Ascending aorta (tissue), 2 donors: ENCODE results near the gene PLCH2. TPM values are rescaled to one million over a fixed set of nuclear protein-coding genes. Genes with fewer than 3 reads are reported as not detected.

ENCODE experiments used
- DNase-seq, 2 donors: peaks; one replicate each; pipeline ENCODE4 v3.0.0-alpha.2; 2019; ENCODE audit warnings: low spot score in 2 of 2
- H3K27ac ChIP-seq, 2 donors: fragments of 200-600 bp; sonication (generic); one replicate each; pipeline ENCODE4 v1.5.1; 2016 to 2017; ENCODE audit warnings: mild to moderate bottlenecking in 1 of 2
- H3K27me3 ChIP-seq: fragments of 200-600 bp; sonication (generic); one replicate; pipeline ENCODE4 v1.5.1; 2017
- H3K36me3 ChIP-seq, 2 donors: fragments of 200-600 bp; sonication (generic); one replicate each; pipeline ENCODE4 v1.5.1; 2016
- H3K4me1 ChIP-seq, 2 donors: fragments of 200-600 bp; sonication (generic); one replicate each; pipeline ENCODE4 v1.5.1; 2016 to 2017; ENCODE audit warnings: mild to moderate bottlenecking in 1 of 2
- H3K4me3 ChIP-seq, 2 donors: fragments of 200-600 bp; sonication (generic); one replicate each; pipeline ENCODE4 v1.5.1; 2016 to 2017; ENCODE audit warnings: mild to moderate bottlenecking in 1 of 2
- H3K9me3 ChIP-seq, 2 donors: fragments of 200-600 bp; sonication (generic); one replicate each; pipeline ENCODE4 v1.5.1; 2016
- CTCF ChIP-seq, 3 experiments: fragments of 200-600 bp in 2 of 3; fragments of 450-650 bp in 1 of 3; sonication (generic) in 2 of 3; IDR thresholded peaks; one replicate each; pipeline ENCODE4 v1.5.1; 2016 to 2019; ENCODE audit warnings: antibody characterized with exemption in 3 of 3, mild to moderate bottlenecking in 1 of 3, moderate library complexity in 1 of 3
- intact Hi-C: fragments of 100-400 bp; cut with DNase I; formaldehyde crosslinking; loops from one replicate; pipeline ENCODE4 v1.15.1; 2023
- total RNA-seq: library from RNA; depleted of rRNA; stranded (reverse); fragments of >200 nt; gene quantifications from one replicate; pipeline ENCODE4 v1.1.0, GENCODE V29; 2016

The PLCH2 gene
- total RNA-seq, 1 donor from 2014 or later, result not detected

GRCh38 chr1:2516124-2516523, 40.0 kb downstream of the PLCH2 start:
- intact Hi-C loops, result no loop called here
- TF ChIP-seq CTCF (IDR thresholded peaks at IDR 0.05), result no peak
- no peak for DNase-seq
- no peak overlapping the region for H3K27ac ChIP-seq
- no peaks in the 10 kb centered on the region for H3K27me3 ChIP-seq
- no peaks in the 10 kb centered on the region for H3K9me3 ChIP-seq
- H3K4me1 ChIP-seq, result no peaks in the 10 kb centered on the region
- H3K4me3 ChIP-seq, result no peak overlapping the region
- H3K36me3 ChIP-seq, result peaks cover 99% of the 10 kb centered on the region in 2 donors

GRCh38 chr1:2516946-2517345, 40.9 kb downstream of the PLCH2 start:
- intact Hi-C loops, result no loop called here
- H3K36me3 ChIP-seq, result peaks cover 95 to 96% of the 10 kb centered on the region in 2 donors
- no peaks in the 10 kb centered on the region for H3K4me1 ChIP-seq
- TF ChIP-seq CTCF (IDR thresholded peaks at IDR 0.05), result no peak
- H3K4me3 ChIP-seq, result no peak overlapping the region
- no peaks in the 10 kb centered on the region for H3K27me3 ChIP-seq
- H3K27ac ChIP-seq, result no peak overlapping the region
- no peak for DNase-seq
- no peaks in the 10 kb centered on the region for H3K9me3 ChIP-seq

- H3K27ac ChIP-seq, result no peak overlapping the region
- peaks cover 85 to 86% of the 10 kb centered on the region in 2 donors for H3K36me3 ChIP-seq
- no peaks in the 10 kb centered on the region for H3K9me3 ChIP-seq
- no peaks in the 10 kb centered on the region for H3K27me3 ChIP-seq
- TF ChIP-seq CTCF (IDR thresholded peaks at IDR 0.05), result no peak
- no peaks in the 10 kb centered on the region for H3K4me1 ChIP-seq
- intact Hi-C loops, result no loop called here
- H3K4me3 ChIP-seq, result no peak overlapping the region
- DNase-seq, result no peak
These were observed 41.9 kb downstream of the PLCH2 start for GRCh38 chr1:2517966-2518365.

- Histone ChIP-seq H3K4me1 (no peaks in the 10 kb centered on the region), H3K36me3 (peaks cover 80% of the 10 kb centered on the region in 2 donors), H3K4me3 (no peak overlapping the region), H3K27me3 (no peaks in the 10 kb centered on the region), H3K9me3 (no peaks in the 10 kb centered on the region), H3K27ac (no peak overlapping the region)
- intact Hi-C loops, result no loop called here
- no peak for TF ChIP-seq CTCF (IDR thresholded peaks at IDR 0.05)
- no peak for DNase-seq
These were observed 42.4 kb downstream of the PLCH2 start for GRCh38 chr1:2518528-2518927.

- intact Hi-C loops, result no loop called here
- no peaks in the 10 kb centered on the region for H3K27me3 ChIP-seq
- no peak overlapping the region for H3K27ac ChIP-seq
- peaks cover 0 to 1% of the 10 kb centered on the region in 2 donors for H3K4me1 ChIP-seq
- no peaks in the 10 kb centered on the region for H3K9me3 ChIP-seq
- no peak for TF ChIP-seq CTCF (IDR thresholded peaks at IDR 0.05)
- no peak for DNase-seq
- peaks cover 73 to 74% of the 10 kb centered on the region in 2 donors for H3K36me3 ChIP-seq
- no peak overlapping the region for H3K4me3 ChIP-seq
These were observed 43.1 kb downstream of the PLCH2 start for GRCh38 chr1:2519029-2519685.

- TF ChIP-seq CTCF (IDR thresholded peaks at IDR 0.05), result no peak
- peaks cover 68 to 70% of the 10 kb centered on the region in 2 donors for H3K36me3 ChIP-seq
- H3K27ac ChIP-seq, result no peak overlapping the region
- peaks cover 1 to 7% of the 10 kb centered on the region in 2 donors for H3K4me1 ChIP-seq
- intact Hi-C loops, result no loop called here
- no peaks in the 10 kb centered on the region for H3K27me3 ChIP-seq
- H3K4me3 ChIP-seq, result no peak overlapping the region
- DNase-seq, result no peak
- H3K9me3 ChIP-seq, result no peaks in the 10 kb centered on the region
These were observed 43.6 kb downstream of the PLCH2 start for GRCh38 chr1:2519729-2520128.
